ENCODE data around the gene CCDC192.

DNA sequence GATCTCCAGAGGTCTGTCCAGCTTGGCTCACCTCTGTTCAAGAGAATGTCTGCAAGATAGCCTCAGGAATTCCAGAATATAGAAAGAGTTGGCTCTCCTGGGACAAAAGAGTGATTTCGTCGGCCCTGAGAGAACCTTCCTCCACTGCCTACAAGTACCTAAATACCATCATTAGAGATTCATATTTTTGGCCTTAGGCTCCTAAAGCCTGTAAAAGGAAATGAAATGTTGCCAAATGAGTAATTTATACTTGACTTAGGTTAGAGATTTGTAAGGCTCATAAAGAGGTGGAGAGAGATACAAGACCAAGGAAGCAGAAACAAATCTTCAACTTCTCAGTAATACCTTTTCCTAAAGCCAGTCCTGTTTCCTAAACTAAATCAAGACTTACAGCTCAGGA, 146.2 kb downstream of the CCDC192 start:
- TF ChIP-seq CTCF (IDR thresholded peaks at IDR 0.05; ENCODE audit: extremely low read depth in 1 of 2, insufficient read depth in 1 of 2, low read depth in 1 of 2, low read length in 2 of 2) = no peak
- TF ChIP-seq POLR2AphosphoS5 (IDR thresholded peaks at IDR 0.05; ENCODE audit: insufficient read depth, low read depth, low read length) = no peak

Data from endothelial cell of umbilical vein (primary cell).